Activated CD4-positive, alpha-beta T cell treated with anti-CD3 and anti-CD28 coated beads, Interleukin-2, amount 10 ng/mL, durations not matched to agents 24 days and 14 days (primary cell): ENCODE data around the gene BTBD10. TPM values are rescaled to one million over a fixed set of nuclear protein-coding genes. Genes with fewer than 3 reads are reported as not detected.

Source experiments
- DNase-seq: peaks from one replicate; pipeline ENCODE4 v3.0.0; 2022
- H3K27ac Mint-ChIP-seq: one replicate; pipeline ENCODE4 v1.8.0; 2022; ENCODE audit warnings: mild to moderate bottlenecking, mixed read lengths
- H3K27me3 Mint-ChIP-seq: one replicate; pipeline ENCODE4 v1.8.0; 2022; ENCODE audit warnings: mixed read lengths
- H3K36me3 Mint-ChIP-seq: one replicate; pipeline ENCODE4 v1.8.0; 2022; ENCODE audit warnings: low read depth, mild to moderate bottlenecking, mixed read lengths
- H3K4me1 Mint-ChIP-seq: one replicate; pipeline ENCODE4 v1.8.0; 2021; ENCODE audit warnings: mixed read lengths
- H3K4me3 Mint-ChIP-seq: one replicate; pipeline ENCODE4 v1.8.0; 2022; ENCODE audit warnings: mild to moderate bottlenecking, moderate library complexity, mixed read lengths
- H3K9me3 Mint-ChIP-seq: one replicate; pipeline ENCODE4 v1.8.0; 2021; ENCODE audit warnings: mixed read lengths
- intact Hi-C: fragments of 100-400 bp; cut with micrococcal nuclease; formaldehyde crosslinking; loops from one replicate; pipeline ENCODE4 v1.15.1; 2023
- total RNA-seq: library from RNA; stranded (reverse); gene quantifications from 2 replicates; pipeline ENCODE4 v1.2.3, GENCODE V29; 2022

BTBD10 gene
- total RNA-seq, 1 donor from 2014 or later, result 20.3 TPM

DNA sequence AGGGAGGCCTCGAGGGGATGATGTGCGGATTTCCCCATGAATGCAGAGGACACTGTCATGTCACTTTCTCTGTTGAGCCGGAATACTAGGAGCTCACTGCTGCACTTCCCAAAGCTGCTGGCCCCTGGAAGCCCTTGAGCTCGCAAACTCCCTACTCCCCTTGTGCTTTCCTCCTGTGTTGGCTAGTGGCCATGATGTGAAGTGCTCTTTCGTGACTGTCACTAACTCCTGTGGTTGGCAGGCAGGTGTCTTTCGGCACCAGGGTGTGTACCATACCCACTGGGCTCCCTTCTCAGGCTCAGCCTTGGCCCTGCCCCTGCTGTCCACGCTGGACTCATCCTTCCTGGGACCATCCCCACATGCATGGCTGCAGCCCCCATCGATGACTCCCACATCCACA lies 86.2 kb downstream of the BTBD10 start:
- Mint-ChIP-seq H3K9me3 (no peaks in the 10 kb centered on the region), H3K36me3 (peaks cover 49% of the 10 kb centered on the region), H3K27ac (peak overlapping the region; percentile 43)

DNA sequence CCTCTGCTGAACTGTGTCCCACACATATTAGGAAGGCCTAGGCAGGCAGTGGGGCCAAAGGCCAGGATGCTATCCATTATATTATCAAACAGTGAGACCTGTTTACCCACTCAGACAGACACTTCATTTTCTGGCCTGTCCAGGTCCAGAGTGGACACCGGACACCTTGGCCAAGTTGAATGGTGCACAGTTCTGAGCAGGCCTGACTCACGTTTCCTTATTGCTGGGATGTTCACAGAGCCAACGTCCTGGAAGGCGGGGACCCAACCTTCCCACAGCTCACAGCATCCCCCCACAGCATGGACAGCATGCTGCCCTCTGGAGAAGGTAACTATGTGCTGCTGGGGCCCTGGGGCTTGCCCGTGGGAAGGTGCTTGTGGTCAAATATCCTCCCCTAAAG lies 86.6 kb downstream of the BTBD10 start:
- no peak for DNase-seq
- no peak overlapping the region for H3K4me3 Mint-ChIP-seq
- H3K36me3 Mint-ChIP-seq, result peaks cover 47% of the 10 kb centered on the region
- no peaks in the 10 kb centered on the region for H3K9me3 Mint-ChIP-seq
- no peaks in the 10 kb centered on the region for H3K4me1 Mint-ChIP-seq
- intact Hi-C loops, result no loop called here
- H3K27me3 Mint-ChIP-seq, result no peaks in the 10 kb centered on the region
- no peak overlapping the region for H3K27ac Mint-ChIP-seq

More for the DNA sequence above, 86.2 kb downstream of the BTBD10 start:
- H3K4me3 Mint-ChIP-seq, result no peak overlapping the region
- H3K4me1 Mint-ChIP-seq, result no peaks in the 10 kb centered on the region
- H3K27me3 Mint-ChIP-seq, result no peaks in the 10 kb centered on the region
- intact Hi-C loops, result no loop called here
- DNase-seq, result no peak

DNA sequence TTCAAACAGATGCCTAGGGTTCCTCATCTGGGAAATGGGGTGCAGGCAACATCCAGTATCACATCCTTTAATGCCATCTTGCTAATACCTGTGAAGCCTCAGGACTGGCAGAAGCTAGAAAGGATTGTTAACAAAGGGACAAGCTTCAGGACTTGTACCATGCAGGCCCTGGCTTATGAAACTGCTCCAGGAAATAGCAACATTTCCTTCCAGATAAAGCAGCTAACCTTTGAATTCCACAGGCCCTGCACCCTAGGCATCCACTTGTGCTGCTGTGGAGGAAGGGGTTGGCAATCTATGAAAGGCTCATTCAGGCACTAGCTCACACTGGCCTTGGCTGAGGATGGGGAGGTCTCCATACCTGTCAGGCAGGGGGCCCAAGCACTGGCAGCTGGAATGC lies 87.2 kb downstream of the BTBD10 start:
- intact Hi-C loops, result no loop called here
- H3K27me3 Mint-ChIP-seq, result no peaks in the 10 kb centered on the region
- no peak for DNase-seq
- H3K36me3 Mint-ChIP-seq, result peaks cover 45% of the 10 kb centered on the region
- H3K9me3 Mint-ChIP-seq, result no peaks in the 10 kb centered on the region
- no peak overlapping the region for H3K27ac Mint-ChIP-seq
- no peaks in the 10 kb centered on the region for H3K4me1 Mint-ChIP-seq
- H3K4me3 Mint-ChIP-seq, result no peak overlapping the region

DNA sequence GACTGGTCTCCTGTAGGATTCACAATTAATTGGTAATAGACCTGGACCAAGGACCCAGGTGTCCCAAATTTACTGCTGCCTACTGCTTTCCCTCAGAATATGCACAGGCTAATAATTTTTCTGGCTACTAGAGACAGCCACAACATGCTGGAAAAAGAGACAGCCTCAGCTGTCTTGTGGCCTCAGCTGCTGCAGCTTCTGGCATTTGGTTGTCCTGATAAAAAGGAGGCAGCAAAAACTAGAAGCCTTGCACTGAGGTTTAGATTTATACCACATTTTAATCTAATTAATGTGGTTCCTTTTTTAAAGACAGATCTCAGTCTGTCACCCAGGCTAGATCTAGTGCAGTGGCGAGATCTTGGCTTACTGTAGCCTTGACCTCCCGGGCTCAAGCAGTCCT lies 89.8 kb downstream of the BTBD10 start:
- no peak overlapping the region for H3K27ac Mint-ChIP-seq
- DNase-seq, result no peak
- peaks cover 44% of the 10 kb centered on the region for H3K36me3 Mint-ChIP-seq
- intact Hi-C loops, result no loop called here
- no peaks in the 10 kb centered on the region for H3K4me1 Mint-ChIP-seq
- H3K27me3 Mint-ChIP-seq, result no peaks in the 10 kb centered on the region
- H3K4me3 Mint-ChIP-seq, result no peak overlapping the region
- no peaks in the 10 kb centered on the region for H3K9me3 Mint-ChIP-seq

DNA sequence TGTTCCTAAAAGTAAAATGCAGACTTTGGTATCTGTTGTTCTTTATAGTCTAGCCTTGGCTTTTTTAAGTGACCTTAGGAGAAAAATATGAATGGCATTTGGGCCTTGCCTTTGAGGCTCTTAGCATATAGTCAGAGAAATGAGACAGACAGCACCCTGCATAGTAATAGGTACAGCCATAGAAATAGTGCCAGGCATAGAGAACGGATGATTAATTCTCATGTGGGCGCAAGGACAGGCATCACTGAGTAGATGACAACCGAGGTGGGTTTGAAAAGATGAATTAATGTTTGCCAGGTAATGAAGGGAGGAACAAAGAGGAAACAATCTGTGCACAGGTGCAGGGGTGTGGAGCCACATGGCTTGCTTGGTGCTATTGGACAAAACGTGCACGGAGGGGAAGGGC lies 95.0 kb downstream of the BTBD10 start:
- H3K4me1 Mint-ChIP-seq, result no peaks in the 10 kb centered on the region
- H3K36me3 Mint-ChIP-seq, result peaks cover 40% of the 10 kb centered on the region
- no peak overlapping the region for H3K4me3 Mint-ChIP-seq
- no peaks in the 10 kb centered on the region for H3K9me3 Mint-ChIP-seq
- H3K27me3 Mint-ChIP-seq, result no peaks in the 10 kb centered on the region
- intact Hi-C loops, result no loop called here
- no peak for DNase-seq
- H3K27ac Mint-ChIP-seq, result no peak overlapping the region

DNA sequence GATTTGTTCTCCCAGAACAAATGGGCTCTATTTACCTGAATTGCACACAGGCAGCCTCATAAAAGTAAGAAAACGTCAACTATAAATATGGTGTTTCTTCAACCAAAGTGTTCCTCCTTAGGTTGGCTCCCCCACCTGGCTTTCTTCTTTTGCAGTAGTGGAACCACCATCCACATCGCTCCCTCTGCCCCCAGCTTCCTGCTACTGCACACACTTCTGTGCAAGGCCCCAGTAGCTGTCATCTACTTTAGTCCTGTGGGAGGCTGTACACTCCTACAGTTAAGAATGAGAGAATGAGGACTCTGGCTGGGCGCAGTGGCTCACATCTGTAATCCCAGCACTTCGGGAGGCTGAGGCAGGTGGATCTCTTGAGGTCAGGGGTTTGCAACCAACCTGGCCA lies 95.9 kb downstream of the BTBD10 start:
- intact Hi-C loops, result no loop called here
- no peaks in the 10 kb centered on the region for H3K27me3 Mint-ChIP-seq
- H3K36me3 Mint-ChIP-seq, result peaks cover 41% of the 10 kb centered on the region
- no peak for DNase-seq
- no peaks in the 10 kb centered on the region for H3K4me1 Mint-ChIP-seq
- H3K27ac Mint-ChIP-seq, result no peak overlapping the region
- no peaks in the 10 kb centered on the region for H3K9me3 Mint-ChIP-seq
- H3K4me3 Mint-ChIP-seq, result no peak overlapping the region

DNA sequence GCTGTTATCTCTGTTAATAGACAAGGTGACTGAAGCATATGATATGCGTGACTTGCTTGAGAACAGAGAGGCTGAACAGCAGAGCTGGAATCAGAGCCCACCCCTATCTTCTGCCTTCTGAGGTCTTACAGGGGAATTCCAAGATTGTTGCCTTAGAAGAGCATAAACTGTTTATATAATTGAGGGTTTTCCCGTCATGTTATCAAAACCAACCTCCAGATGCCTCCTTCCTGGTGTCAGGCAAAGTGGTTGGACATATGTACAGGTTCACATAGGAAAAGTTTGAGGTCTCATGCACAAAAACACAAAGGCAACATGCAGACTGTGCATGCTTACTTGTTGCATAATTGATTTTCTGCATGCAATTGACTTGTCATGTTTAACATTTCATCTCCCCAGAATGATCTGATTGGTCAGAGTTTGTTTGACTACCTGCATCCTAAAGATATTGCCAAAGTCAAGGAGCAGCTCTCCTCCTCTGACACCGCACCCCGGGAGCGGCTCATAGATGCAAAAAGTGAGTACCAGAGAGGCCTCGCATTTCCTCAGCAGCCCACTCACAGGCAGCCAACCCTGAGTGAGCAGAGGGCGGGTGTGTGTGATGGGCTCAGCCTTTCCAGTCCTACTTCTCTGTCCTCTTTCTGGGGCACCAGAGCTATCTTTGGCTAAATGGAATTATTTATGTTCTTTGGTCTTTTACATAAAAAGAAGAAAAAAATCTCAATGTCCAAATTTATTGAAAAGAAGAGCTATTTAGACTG lies 96.6 kb downstream of the BTBD10 start:
- Mint-ChIP-seq H3K4me1 (no peaks in the 10 kb centered on the region), H3K27me3 (no peaks in the 10 kb centered on the region), H3K27ac (no peak overlapping the region), H3K9me3 (no peaks in the 10 kb centered on the region), H3K4me3 (no peak overlapping the region), H3K36me3 (peaks cover 43% of the 10 kb centered on the region)
- no peak for DNase-seq
- intact Hi-C loops, result no loop called here

DNA sequence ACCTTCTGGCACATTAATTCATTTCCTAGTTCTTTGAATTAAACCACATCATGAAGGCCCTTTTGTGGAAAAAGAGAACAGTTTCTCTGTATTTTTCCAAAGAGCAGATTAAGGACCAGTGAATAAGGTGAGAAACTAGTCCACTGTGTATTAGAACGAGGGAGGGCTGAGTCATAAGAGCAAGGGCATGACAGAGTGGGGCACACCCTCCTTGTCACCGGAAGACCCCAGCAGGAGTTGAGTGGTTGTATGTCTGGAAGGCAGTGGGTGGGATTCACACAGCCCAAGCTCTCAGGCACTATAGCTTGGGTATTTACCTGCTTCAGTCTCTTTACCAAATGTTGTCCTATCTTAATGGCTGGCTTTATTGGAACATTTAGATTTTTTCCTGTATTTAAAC lies 98.6 kb downstream of the BTBD10 start:
- no peak for DNase-seq
- Mint-ChIP-seq H3K4me1 (no peaks in the 10 kb centered on the region), H3K27ac (no peak overlapping the region), H3K4me3 (no peak overlapping the region), H3K27me3 (no peaks in the 10 kb centered on the region), H3K9me3 (no peaks in the 10 kb centered on the region), H3K36me3 (peaks cover 52% of the 10 kb centered on the region)
- intact Hi-C loops, result no loop called here

DNA sequence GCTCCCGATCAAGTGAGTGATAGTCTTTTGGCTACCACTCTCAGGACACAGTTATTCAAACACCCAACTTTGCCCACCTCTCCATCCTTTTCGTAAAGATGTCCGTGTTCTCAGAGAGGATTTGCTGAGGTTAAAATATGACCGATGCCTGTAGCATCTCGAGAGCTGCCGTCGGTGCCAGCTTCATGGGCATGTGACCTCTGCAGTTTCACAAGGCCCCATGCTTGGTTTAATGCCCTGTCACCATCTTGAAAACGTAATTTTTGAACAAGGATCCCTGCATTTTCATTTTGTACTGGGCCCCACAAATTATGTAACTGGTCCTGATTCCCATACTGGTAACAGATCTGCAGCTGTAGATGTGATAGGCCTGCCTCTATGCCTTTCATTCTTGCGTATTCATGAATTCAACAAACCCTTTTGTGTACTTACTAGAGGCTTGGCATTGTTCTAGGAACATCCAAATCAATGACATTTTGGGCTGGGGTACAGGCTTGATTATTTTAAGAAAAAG lies 100.4 kb downstream of the BTBD10 start:
- no peak for DNase-seq
- no peaks in the 10 kb centered on the region for H3K27me3 Mint-ChIP-seq
- no peak overlapping the region for H3K4me3 Mint-ChIP-seq
- intact Hi-C loops, result no loop called here
- no peaks in the 10 kb centered on the region for H3K9me3 Mint-ChIP-seq
- H3K27ac Mint-ChIP-seq, result no peak overlapping the region
- H3K4me1 Mint-ChIP-seq, result no peaks in the 10 kb centered on the region
- H3K36me3 Mint-ChIP-seq, result peaks cover 45% of the 10 kb centered on the region

DNA sequence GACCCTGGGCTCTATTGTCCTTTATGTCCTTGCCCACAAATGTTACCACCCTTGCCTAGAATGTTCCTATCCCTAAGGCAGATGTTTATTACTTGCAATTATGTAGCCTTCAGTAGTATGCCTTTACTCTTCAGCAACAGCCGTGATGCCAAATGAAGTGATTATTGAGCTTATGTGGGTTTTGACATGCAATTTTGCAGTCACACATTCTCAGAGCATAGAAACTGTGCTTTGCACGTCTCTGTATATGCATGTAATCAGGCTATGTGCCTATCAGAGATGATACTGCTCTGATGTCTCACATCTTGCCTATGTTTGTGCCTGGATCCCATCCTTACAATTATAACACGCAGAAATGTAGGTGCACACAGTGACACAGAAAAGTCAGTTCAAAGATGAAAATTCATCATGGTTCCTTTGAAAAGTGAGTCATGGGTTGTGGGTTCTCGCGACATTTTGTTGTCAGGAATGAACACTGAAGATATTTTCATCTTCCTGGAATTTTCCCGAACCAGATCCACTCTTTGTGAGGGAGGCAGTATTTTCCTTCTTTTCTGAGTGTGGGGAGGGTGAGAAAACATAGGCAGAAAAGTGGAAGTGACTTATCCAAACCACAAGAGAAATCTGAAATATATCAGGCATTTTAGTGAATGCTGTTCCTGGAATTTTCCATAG lies 104.3 kb downstream of the BTBD10 start:
- H3K9me3 Mint-ChIP-seq, result no peaks in the 10 kb centered on the region
- intact Hi-C loops, result no loop called here
- H3K36me3 Mint-ChIP-seq, result peaks cover 35% of the 10 kb centered on the region
- H3K27me3 Mint-ChIP-seq, result no peaks in the 10 kb centered on the region
- no peak overlapping the region for H3K27ac Mint-ChIP-seq
- DNase-seq, result no peak
- H3K4me1 Mint-ChIP-seq, result peaks cover 2% of the 10 kb centered on the region
- H3K4me3 Mint-ChIP-seq, result no peak overlapping the region

DNA sequence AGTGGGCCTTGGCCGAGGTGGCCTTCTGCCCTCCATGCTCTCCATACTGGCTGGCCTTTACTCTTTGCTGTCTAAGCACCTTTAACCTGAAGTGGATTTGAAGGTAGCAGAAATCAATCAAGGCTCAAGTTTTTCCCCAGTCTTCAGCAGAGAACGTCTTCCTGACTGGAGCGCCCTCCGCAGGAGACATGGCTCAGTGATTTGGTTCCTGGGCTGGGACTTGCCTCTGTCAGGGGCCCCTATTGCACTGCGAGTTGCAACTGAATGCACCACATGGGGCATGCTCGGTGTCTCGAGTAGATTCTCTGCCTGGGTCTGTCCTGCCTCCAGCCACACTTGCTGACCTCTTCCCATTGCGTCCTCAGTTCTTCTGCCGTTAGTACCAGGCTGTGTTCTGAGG lies 105.8 kb downstream of the BTBD10 start:
- H3K27ac Mint-ChIP-seq, result no peak overlapping the region
- H3K9me3 Mint-ChIP-seq, result no peaks in the 10 kb centered on the region
- intact Hi-C loops, result no loop called here
- H3K4me3 Mint-ChIP-seq, result no peak overlapping the region
- DNase-seq, result no peak
- H3K36me3 Mint-ChIP-seq, result peaks cover 31% of the 10 kb centered on the region
- peaks cover 2% of the 10 kb centered on the region for H3K4me1 Mint-ChIP-seq
- H3K27me3 Mint-ChIP-seq, result no peaks in the 10 kb centered on the region

DNA sequence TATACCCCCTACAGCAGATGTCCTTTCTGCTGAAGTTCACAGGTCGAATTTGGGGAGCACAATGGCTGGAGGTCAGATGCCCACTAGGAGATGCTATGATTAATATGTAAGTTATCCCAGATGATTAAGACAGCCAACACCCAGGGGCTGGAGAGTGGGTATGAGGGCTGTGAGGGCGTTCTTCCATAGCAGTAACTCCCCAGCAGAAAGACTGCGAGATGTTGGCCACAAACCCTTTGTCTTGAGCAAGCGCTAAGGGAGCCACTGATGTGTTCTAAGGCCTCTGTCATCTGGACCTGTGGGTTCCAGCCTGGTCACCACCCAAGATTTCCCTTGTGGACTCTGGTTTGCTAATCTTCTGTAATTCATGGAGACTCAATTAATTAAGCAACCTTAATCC lies 107.8 kb downstream of the BTBD10 start:
- Mint-ChIP-seq H3K4me1 (peaks cover 2% of the 10 kb centered on the region), H3K9me3 (no peaks in the 10 kb centered on the region), H3K36me3 (peaks cover 26% of the 10 kb centered on the region), H3K4me3 (no peak overlapping the region), H3K27me3 (no peaks in the 10 kb centered on the region), H3K27ac (no peak overlapping the region)
- no peak for DNase-seq
- intact Hi-C loops, result no loop called here

DNA sequence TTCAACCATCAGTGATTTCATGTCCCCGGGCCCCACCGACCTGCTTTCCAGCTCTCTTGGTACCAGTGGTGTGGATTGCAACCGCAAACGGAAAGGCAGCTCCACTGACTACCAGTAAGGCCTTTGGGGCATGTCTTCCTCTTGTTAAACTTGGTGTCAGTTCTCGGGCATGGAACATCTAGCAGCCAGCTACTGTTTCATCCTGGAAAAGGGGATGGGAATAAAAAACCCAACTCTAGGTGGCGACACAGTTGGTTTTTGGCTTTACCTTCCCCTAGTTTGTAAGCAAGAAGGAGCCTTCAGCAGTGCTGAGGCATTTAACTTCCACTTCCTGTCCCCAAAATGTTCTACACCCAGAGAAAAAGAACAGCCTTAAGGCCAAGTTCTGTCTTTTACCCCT lies 108.7 kb downstream of the BTBD10 start:
- Mint-ChIP-seq H3K36me3 (peaks cover 25% of the 10 kb centered on the region), H3K9me3 (no peaks in the 10 kb centered on the region), H3K27ac (no peak overlapping the region), H3K4me3 (no peak overlapping the region), H3K4me1 (peaks cover 2% of the 10 kb centered on the region), H3K27me3 (no peaks in the 10 kb centered on the region)
- no peak for DNase-seq
- intact Hi-C loops, result no loop called here

DNA sequence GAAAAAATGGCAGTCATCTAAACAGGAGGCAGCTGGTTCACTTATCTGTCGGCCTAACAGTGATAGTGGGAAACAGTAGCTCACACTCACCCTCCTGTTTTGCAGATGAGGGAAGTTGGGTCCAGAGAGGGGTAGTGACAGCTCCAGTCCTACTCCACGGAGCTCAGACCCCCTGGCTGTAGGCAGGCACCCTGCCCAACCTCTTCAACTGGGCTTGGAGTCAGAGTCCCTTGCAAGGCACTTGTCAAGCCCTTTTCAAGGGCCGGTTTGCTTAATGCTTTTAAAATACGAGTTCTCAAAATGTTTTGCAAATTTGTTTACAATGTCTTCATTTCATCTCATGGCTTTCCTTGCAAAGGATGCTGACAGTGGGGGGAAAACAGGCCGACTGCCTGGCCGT lies 110.3 kb downstream of the BTBD10 start:
- no peaks in the 10 kb centered on the region for H3K9me3 Mint-ChIP-seq
- H3K4me1 Mint-ChIP-seq, result peaks cover 11% of the 10 kb centered on the region
- H3K27ac Mint-ChIP-seq, result no peak overlapping the region
- peaks cover 21% of the 10 kb centered on the region for H3K36me3 Mint-ChIP-seq
- H3K4me3 Mint-ChIP-seq, result no peak overlapping the region
- H3K27me3 Mint-ChIP-seq, result no peaks in the 10 kb centered on the region
- intact Hi-C loops, result no loop called here
- DNase-seq, result no peak
